BLaER1 treated with 17β-estradiol and CSF1 and Interleukin-3, amounts not matched to agents 10 nM and 100 nM (cell line): ENCODE data around the gene TMCC3.

Experiments
- H3K27ac ChIP-seq, 11 experiments: shearing (Covaris generic); formaldehyde crosslinking; 2 replicates each; pipeline ENCODE4 v1.8.1; 2022
- H3K27me3 ChIP-seq, 11 experiments: shearing (Covaris generic); formaldehyde crosslinking; 2 replicates each; pipeline ENCODE4 v1.8.1; 2022
- H3K36me3 ChIP-seq, 11 experiments: shearing (Covaris generic); formaldehyde crosslinking; 2 replicates each; pipeline ENCODE4 v1.8.1; 2022
- H3K4me1 ChIP-seq, 10 experiments: shearing (Covaris generic); formaldehyde crosslinking; 2 replicates each; pipeline ENCODE4 v1.8.1; 2022
- H3K4me2 ChIP-seq, 11 experiments: shearing (Covaris generic); formaldehyde crosslinking; 2 replicates each; pipeline ENCODE4 v1.8.1; 2022
- H3K4me3 ChIP-seq, 10 experiments: shearing (Covaris generic); formaldehyde crosslinking; 2 replicates each; pipeline ENCODE4 v1.8.1; 2022
- H3K9ac ChIP-seq, 11 experiments: shearing (Covaris generic); formaldehyde crosslinking; 2 replicates each; pipeline ENCODE4 v1.8.1; 2022
- H3K9me3 ChIP-seq, 11 experiments: shearing (Covaris generic); formaldehyde crosslinking; replicated peaks in 1 of 11; 2 replicates each; pipeline ENCODE4 v1.8.1; 2022
- H4K20me1 ChIP-seq, 11 experiments: shearing (Covaris generic); formaldehyde crosslinking; 2 replicates each; pipeline ENCODE4 v1.8.1; 2022
- Cebpa-rat ChIP-seq, 11 experiments: shearing (Covaris generic); IDR thresholded peaks; 2 replicates each; pipeline ENCODE4 v1.8.1; 2022

TMCC3 gene

GRCh38 chr12:94644141-94644979, 6.0 kb downstream of the TMCC3 start:
- peak overlapping the region in 6 of 10 experiments; percentile 0 to 50 (median 39); a peak in 9 of 20 replicates for H3K4me3 ChIP-seq
- peaks cover 16 to 59% (median 30%) of the 10 kb centered on the region in 10 experiments; a peak in 19 of 20 replicates for H3K4me1 ChIP-seq

GRCh38 chr12:94643606-94644005, 6.8 kb downstream of the TMCC3 start:
- H3K4me3 ChIP-seq: peak overlapping the region in 1 of 10 experiments; percentile 50; a peak in 1 of 20 replicates
- peak overlapping the region; percentile 34 to 82 (median 67); a peak in 20 of 22 replicates for H3K4me2 ChIP-seq
- peak overlapping the region in 9 of 11 experiments; percentile 2 to 78 (median 45); a peak in 15 of 22 replicates for H3K27ac ChIP-seq
- H3K4me1 ChIP-seq: peaks cover 11 to 55% (median 27%) of the 10 kb centered on the region in 10 experiments; a peak in 18 of 20 replicates
- H3K36me3 ChIP-seq: no peaks in the 10 kb centered on the region
- no peaks in the 10 kb centered on the region for H4K20me1 ChIP-seq
- no peaks in the 10 kb centered on the region for H3K9me3 ChIP-seq
- H3K27me3 ChIP-seq: peaks cover 12 to 32% (median 22%) of the 10 kb centered on the region in 11 experiments
- peak overlapping the region in 7 of 11 experiments; percentile 6 to 69 (median 44); a peak in 8 of 22 replicates for H3K9ac ChIP-seq
- no peak for TF ChIP-seq Cebpa-rat (IDR thresholded peaks at IDR 0.05)

More at GRCh38 chr12:94644141-94644979, 6.0 kb downstream of the TMCC3 start:
- Histone ChIP-seq H3K27ac (peak overlapping the region in 9 of 11 experiments; percentile 2 to 78 (median 45); a peak in 16 of 22 replicates), H3K9me3 (no peaks in the 10 kb centered on the region), H3K36me3 (no peaks in the 10 kb centered on the region), H3K27me3 (peaks cover 19 to 40% (median 29%) of the 10 kb centered on the region in 11 experiments), H4K20me1 (peaks cover 0 to 4% (median 0%) of the 10 kb centered on the region in 11 experiments; a peak in 1 of 22 replicates), H3K4me2 (peak overlapping the region; percentile 34 to 82 (median 67)), H3K9ac (peak overlapping the region in 9 of 11 experiments; percentile 6 to 69 (median 44); a peak in 15 of 22 replicates)
- TF ChIP-seq Cebpa-rat (IDR thresholded peaks at IDR 0.05): no peak

- Histone ChIP-seq H3K4me2 (peak overlapping the region in 7 of 11 experiments; percentile 3 to 57 (median 11); a peak in 6 of 22 replicates), H3K4me3 (no peak overlapping the region), H3K27me3 (peaks cover 0 to 17% (median 7%) of the 10 kb centered on the region in 11 experiments; a peak in 7 of 22 replicates), H3K27ac (peak overlapping the region in 5 of 11 experiments; percentile 2 to 40 (median 24); a peak in 6 of 22 replicates), H3K9me3 (no peaks in the 10 kb centered on the region), H3K36me3 (no peaks in the 10 kb centered on the region), H3K4me1 (peaks cover 11 to 55% (median 27%) of the 10 kb centered on the region in 10 experiments; a peak in 18 of 20 replicates), H3K9ac (no peak overlapping the region), H4K20me1 (no peaks in the 10 kb centered on the region)
- no peak for TF ChIP-seq Cebpa-rat (IDR thresholded peaks at IDR 0.05)
Measured at GRCh38 chr12:94641283-94641682, 9.1 kb downstream of the TMCC3 start.

- H3K4me1 ChIP-seq: peaks cover 11 to 51% (median 26%) of the 10 kb centered on the region in 10 experiments; a peak in 18 of 20 replicates
- H4K20me1 ChIP-seq: no peaks in the 10 kb centered on the region
- peaks cover 0 to 12% (median 7%) of the 10 kb centered on the region in 11 experiments; a peak in 7 of 22 replicates for H3K27me3 ChIP-seq
- H3K9me3 ChIP-seq: no peaks in the 10 kb centered on the region
- H3K9ac ChIP-seq: no peak overlapping the region; a peak in 1 of 22 replicates
- 0 out of 22 replicates have a peak, but pooled peaks of 1 of the 11 experiments have one; percentile 30 for TF ChIP-seq Cebpa-rat (IDR thresholded peaks at IDR 0.05)
- H3K27ac ChIP-seq: peak overlapping the region in 6 of 11 experiments; percentile 3 to 40 (median 29); a peak in 5 of 22 replicates
- H3K4me2 ChIP-seq: peak overlapping the region in 6 of 11 experiments; percentile 6 to 57 (median 26); a peak in 10 of 22 replicates
- no peak overlapping the region for H3K4me3 ChIP-seq
- no peaks in the 10 kb centered on the region for H3K36me3 ChIP-seq
Measured at GRCh38 chr12:94640134-94640928, 10.0 kb downstream of the TMCC3 start.

DNA sequence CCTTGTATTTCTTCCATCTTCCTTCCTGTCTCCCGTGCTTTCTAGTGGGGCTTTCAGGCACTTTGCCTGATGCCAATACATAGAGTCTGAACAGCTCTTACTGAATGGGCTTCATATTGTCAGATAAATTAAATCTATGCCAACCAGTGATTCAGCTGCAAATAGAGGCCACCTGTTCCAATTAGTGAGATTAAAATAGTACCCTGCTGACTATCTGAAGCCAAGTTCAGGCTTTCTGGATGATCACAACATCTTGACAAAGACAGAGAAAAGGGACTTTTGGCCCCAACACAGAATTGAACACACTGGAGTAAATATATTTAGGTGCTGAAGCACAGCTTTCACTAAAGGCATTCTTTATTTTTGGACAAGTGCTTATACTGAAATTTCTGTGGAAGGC, 11.8 kb downstream of the TMCC3 start:
- Histone ChIP-seq H3K27ac (no peak overlapping the region), H3K4me2 (no peak overlapping the region), H3K4me3 (no peak overlapping the region)

GRCh38 chr12:94637390-94638113, 12.8 kb downstream of the TMCC3 start:
- Histone ChIP-seq H3K9ac (no peak overlapping the region), H3K36me3 (no peaks in the 10 kb centered on the region), H3K27me3 (no peaks in the 10 kb centered on the region), H3K4me3 (no peak overlapping the region), H3K4me2 (no peak overlapping the region), H3K9me3 (no peaks in the 10 kb centered on the region), H4K20me1 (no peaks in the 10 kb centered on the region), H3K4me1 (peaks cover 0 to 24% (median 4%) of the 10 kb centered on the region in 10 experiments; a peak in 8 of 20 replicates), H3K27ac (no peak overlapping the region)
- TF ChIP-seq Cebpa-rat (IDR thresholded peaks at IDR 0.05): no peak

More for the DNA sequence above, 11.8 kb downstream of the TMCC3 start:
- 0 out of 22 replicates have a peak, but pooled peaks cover 0 to under 1% (median 0%) of the 10 kb centered on the region in 11 experiments for H3K27me3 ChIP-seq
- no peaks in the 10 kb centered on the region for H3K36me3 ChIP-seq
- H3K9ac ChIP-seq: no peak overlapping the region
- no peak for TF ChIP-seq Cebpa-rat (IDR thresholded peaks at IDR 0.05)
- H4K20me1 ChIP-seq: no peaks in the 10 kb centered on the region
- H3K4me1 ChIP-seq: peaks cover 0 to 34% (median 9%) of the 10 kb centered on the region in 10 experiments; a peak in 16 of 20 replicates
- no peaks in the 10 kb centered on the region for H3K9me3 ChIP-seq

- H3K27ac ChIP-seq: no peak overlapping the region
- no peak overlapping the region for H3K4me2 ChIP-seq
- no peaks in the 10 kb centered on the region for H3K9me3 ChIP-seq
- peaks cover 0 to 19% (median 4%) of the 10 kb centered on the region in 10 experiments; a peak in 8 of 20 replicates for H3K4me1 ChIP-seq
- H3K36me3 ChIP-seq: no peaks in the 10 kb centered on the region
- H4K20me1 ChIP-seq: no peaks in the 10 kb centered on the region
- H3K27me3 ChIP-seq: no peaks in the 10 kb centered on the region
- no peak for TF ChIP-seq Cebpa-rat (IDR thresholded peaks at IDR 0.05)
- no peak overlapping the region for H3K9ac ChIP-seq
- H3K4me3 ChIP-seq: no peak overlapping the region
Measured at GRCh38 chr12:94636462-94637085, 13.8 kb downstream of the TMCC3 start.
